Small intestine (tissue), 7 donors: ENCODE results near the gene MYB. TPM values are rescaled to one million over a fixed set of nuclear protein-coding genes. Genes with fewer than 3 reads are reported as not detected.

ENCODE experiments used
- DNase-seq, 2 donors: peaks; one replicate each; pipeline versions ENCODE4 v3.0.0 to v3.0.0-alpha.2; 2013
- FAIRE-seq: peaks from 2 replicates; lab custom pipeline; 2012; peaks lifted over from hg19 to GRCh38; lab: Jason Lieb, UNC
- H3K27ac ChIP-seq, 3 donors: one replicate each; pipeline ENCODE4 v1.5.1; 2013; ENCODE audit warnings: low read length in 2 of 3, mild to moderate bottlenecking in 2 of 3, control low read depth in 1 of 3, inconsistent platforms in 1 of 3, low read depth in 1 of 3, moderate library complexity in 1 of 3
- H3K27me3 ChIP-seq, 3 donors: one replicate each; pipeline ENCODE4 v1.6.1; 2013; ENCODE audit warnings: low read length in 3 of 3, inconsistent platforms in 1 of 3; ENCODE audit not compliant: control insufficient read depth in 3 of 3, insufficient read depth in 3 of 3
- H3K36me3 ChIP-seq, 3 donors: one replicate each; pipeline ENCODE4 v1.6.1; 2013; ENCODE audit warnings: low read length in 3 of 3, inconsistent platforms in 1 of 3, low read depth in 1 of 3, mild to moderate bottlenecking in 1 of 3, moderate library complexity in 1 of 3; ENCODE audit not compliant: control insufficient read depth in 3 of 3, insufficient read depth in 2 of 3
- H3K4me1 ChIP-seq, 3 donors: one replicate each; pipeline ENCODE4 v1.6.1; 2013; ENCODE audit warnings: low read length in 2 of 3, inconsistent platforms in 1 of 3, low read depth in 1 of 3, mild to moderate bottlenecking in 1 of 3, moderate library complexity in 1 of 3; ENCODE audit not compliant: control insufficient read depth in 3 of 3, insufficient read depth in 2 of 3
- H3K4me3 ChIP-seq, 3 donors: one replicate each; pipeline ENCODE4 v1.5.1; 2013; ENCODE audit warnings: low read length in 3 of 3, control low read depth in 1 of 3, inconsistent platforms in 1 of 3, low read depth in 1 of 3, mild to moderate bottlenecking in 1 of 3, moderate library complexity in 1 of 3
- H3K9me3 ChIP-seq, 2 donors: one replicate each; pipeline ENCODE4 v1.6.1; 2013; ENCODE audit warnings: low read depth in 1 of 2, low read length in 1 of 2; ENCODE audit not compliant: control insufficient read depth in 2 of 2, insufficient read depth in 1 of 2
- WGBS, 3 donors: extraction: QIAGEN DNeasy Blood & Tissue Kit; methylation state at CpG; one replicate each; pipeline ENCODE4 v1.1.7; 2013; 5-methylcytosine and 5-hydroxymethylcytosine counted together
- polyA plus RNA-seq, 4 donors: library from polyadenylated mRNA; stranded (reverse) in 3 of 4; unstranded in 1 of 4; fragments of 200-250 nt in 3 of 4; fragments of 120-200 nt in 1 of 4; gene quantifications; one replicate each; pipeline versions ENCODE4 v1.2.1 to v1.2.3, GENCODE V29; 2013
- donor health status: healthy with polysubstance abuse.
- donor health status: control.
- donor health status: control.
- donor health status: Bipolar disorder and iron deficiency.
- donor health status: healthy.

MYB gene
- polyA plus RNA-seq, 4 donors = 1.6 to 19.8 (median 7.4) TPM

- Histone ChIP-seq H3K36me3 (no peaks in the 10 kb centered on the region), H3K27me3 (peaks cover 0 to 10% (median 2%) of the 10 kb centered on the region in 3 donors), H3K9me3 (no peaks in the 10 kb centered on the region), H3K4me1 (peaks cover 0 to 6% (median 0%) of the 10 kb centered on the region in 3 donors), H3K27ac (peak overlapping the region in 1 of 3 donors; percentile 38), H3K4me3 (peak overlapping the region in 2 of 3 donors; percentile 62 to 79)
- WGBS, 3 donors = 3 to 5% (median 4%) methylated on average over 14 to 16 of the region's 16 CpGs
- peak in 1 of 2 donors; percentile 10 for DNase-seq
- FAIRE-seq = no peak
Observed at GRCh38 chr6:135179920-135180541, 1.1 kb upstream of the MYB start.

GRCh38 chr6:135181333-135182070, 394 bp downstream of the MYB start:
- H3K4me1 ChIP-seq = peaks cover 0 to 6% (median 0%) of the 10 kb centered on the region in 3 donors
- H3K9me3 ChIP-seq = no peaks in the 10 kb centered on the region
- H3K27ac ChIP-seq = peak overlapping the region in 2 of 3 donors; percentile 32 to 46
- H3K36me3 ChIP-seq = peaks cover 0 to 4% (median 0%) of the 10 kb centered on the region in 3 donors
- WGBS, 3 donors = 0 to 1% (median 1%) methylated on average over 59 to 62 of the region's 62 CpGs
- H3K27me3 ChIP-seq = peaks cover 0 to 10% (median 2%) of the 10 kb centered on the region in 3 donors
- DNase-seq (peak; percentile 36 to 62), FAIRE-seq (no peak)
- peak overlapping the region; percentile 52 to 82 (median 79) for H3K4me3 ChIP-seq

- no peaks in the 10 kb centered on the region for H3K9me3 ChIP-seq
- WGBS, 3 donors = 0 to 1% (median 0%) methylated on average over 71 to 78 of the region's 78 CpGs
- H3K27me3 ChIP-seq = peaks cover 0 to 10% (median 2%) of the 10 kb centered on the region in 3 donors
- peak; percentile 67 to 70 for DNase-seq
- H3K4me1 ChIP-seq = peaks cover 0 to 6% (median 0%) of the 10 kb centered on the region in 3 donors
- peak overlapping the region; percentile 52 to 82 (median 79) for H3K4me3 ChIP-seq
- no peak for FAIRE-seq
- peaks cover 0 to 4% (median 0%) of the 10 kb centered on the region in 3 donors for H3K36me3 ChIP-seq
- H3K27ac ChIP-seq = peak overlapping the region in 2 of 3 donors; percentile 46 to 61
Observed at GRCh38 chr6:135182071-135183001, 1.2 kb downstream of the MYB start.

GRCh38 chr6:135183002-135183531, 2.0 kb downstream of the MYB start:
- H3K9me3 ChIP-seq = no peaks in the 10 kb centered on the region
- H3K36me3 ChIP-seq = peaks cover 0 to 4% (median 0%) of the 10 kb centered on the region in 3 donors
- 0 to 1% (median 0%) methylated on average over 29 to 32 of the region's 32 CpGs for WGBS, 3 donors
- H3K4me1 ChIP-seq = peaks cover 0 to 6% (median 0%) of the 10 kb centered on the region in 3 donors
- no peak for FAIRE-seq
- peaks cover 0 to 10% (median 2%) of the 10 kb centered on the region in 3 donors for H3K27me3 ChIP-seq
- H3K27ac ChIP-seq = peak overlapping the region in 2 of 3 donors; percentile 46 to 61
- DNase-seq = peak; percentile 84 to 86
- peak overlapping the region; percentile 52 to 82 (median 79) for H3K4me3 ChIP-seq

- H3K4me1 ChIP-seq = peaks cover 0 to 6% (median 0%) of the 10 kb centered on the region in 3 donors
- peaks cover 0 to 10% (median 2%) of the 10 kb centered on the region in 3 donors for H3K27me3 ChIP-seq
- DNase-seq (peak; percentile 86 to 93), FAIRE-seq (no peak)
- peak overlapping the region in 2 of 3 donors; percentile 46 to 55 for H3K27ac ChIP-seq
- peaks cover 0 to 4% (median 0%) of the 10 kb centered on the region in 3 donors for H3K36me3 ChIP-seq
- peak overlapping the region; percentile 52 to 82 (median 79) for H3K4me3 ChIP-seq
- no peaks in the 10 kb centered on the region for H3K9me3 ChIP-seq
- WGBS, 3 donors = 1 to 5% (median 2%) methylated on average over 19 of the region's 19 CpGs
Observed at GRCh38 chr6:135183532-135184440, 2.7 kb downstream of the MYB start.

GRCh38 chr6:135185483-135185882, 4.4 kb downstream of the MYB start:
- H3K27me3 ChIP-seq = peaks cover 0 to 10% (median 2%) of the 10 kb centered on the region in 3 donors
- FAIRE-seq (no peak), DNase-seq (no peak)
- no peak overlapping the region for H3K27ac ChIP-seq
- H3K4me1 ChIP-seq = peaks cover 0 to 6% (median 0%) of the 10 kb centered on the region in 3 donors
- no peak overlapping the region for H3K4me3 ChIP-seq
- 37 to 56% (median 45%) methylated on average over 3 of the region's 3 CpGs for WGBS, 3 donors
- H3K9me3 ChIP-seq = no peaks in the 10 kb centered on the region
- peaks cover 0 to 4% (median 0%) of the 10 kb centered on the region in 3 donors for H3K36me3 ChIP-seq

GRCh38 chr6:135186255-135186654, 5.1 kb downstream of the MYB start:
- peaks cover 0 to 10% (median 2%) of the 10 kb centered on the region in 3 donors for H3K27me3 ChIP-seq
- DNase-seq (no peak), FAIRE-seq (no peak)
- peaks cover 0 to 6% (median 0%) of the 10 kb centered on the region in 3 donors for H3K4me1 ChIP-seq
- H3K4me3 ChIP-seq = no peak overlapping the region
- peaks cover 0 to 4% (median 0%) of the 10 kb centered on the region in 3 donors for H3K36me3 ChIP-seq
- WGBS, 3 donors = 97 to 100% (median 98%) methylated on average over 2 of the region's 2 CpGs
- H3K9me3 ChIP-seq = no peaks in the 10 kb centered on the region
- H3K27ac ChIP-seq = no peak overlapping the region
